OCI-M1 (cell line): ENCODE measurements around the gene AP1AR.
"Not testable (repeated sequence)": the region's sequence is repeated elsewhere in the genome, so short reads cannot be mapped to it uniquely, and the experiment has no call there.

Experiments used
- DNase-seq: peaks from one replicate; lab custom pipeline; 2025; lab: John Stamatoyannopoulos, UW

AP1AR gene

GRCh38 chr4:112231779-112232713 lies at the start of gene AP1AR:
AP1AR (plus strand) TSS chr4:112231787; CDS start chr4:112232092, 305 bp downstream.
- peak; percentile 88 for DNase-seq

GRCh38 chr4:112182604-112183003 lies 49.0 kb upstream of the AP1AR start:
- no peak for DNase-seq

GRCh38 chr4:112183252-112183651 lies 48.3 kb upstream of the AP1AR start:
- DNase-seq: peak; percentile 31

- no peak for DNase-seq
Measured at GRCh38 chr4:112184438-112184837, 47.1 kb upstream of the AP1AR start.

GRCh38 chr4:112185334-112185733 lies 46.3 kb upstream of the AP1AR start:
- no peak for DNase-seq

GRCh38 chr4:112185740-112186670 lies 45.6 kb upstream of the AP1AR start:
- no peak for DNase-seq

- DNase-seq: peak; percentile 26
Measured at GRCh38 chr4:112189754-112190153, 41.8 kb upstream of the AP1AR start.

- DNase-seq: no peak
Measured at GRCh38 chr4:112190684-112191083, 40.9 kb upstream of the AP1AR start.

- no peak for DNase-seq
Measured at GRCh38 chr4:112196461-112196860, 35.1 kb upstream of the AP1AR start.

- DNase-seq: no peak
Measured at GRCh38 chr4:112199041-112199440, 32.5 kb upstream of the AP1AR start.

GRCh38 chr4:112201915-112202505 lies 29.6 kb upstream of the AP1AR start:
- DNase-seq: no peak

- no peak for DNase-seq
Measured at GRCh38 chr4:112203593-112203992, 28.0 kb upstream of the AP1AR start.

GRCh38 chr4:112206431-112206830 lies 25.2 kb upstream of the AP1AR start:
- DNase-seq: no peak

GRCh38 chr4:112208137-112209095 lies 23.2 kb upstream of the AP1AR start:
- DNase-seq: not testable (repeated sequence)

- no peak for DNase-seq
Measured at GRCh38 chr4:112210777-112211176, 20.8 kb upstream of the AP1AR start.

GRCh38 chr4:112213091-112213490 lies 18.5 kb upstream of the AP1AR start:
- no peak for DNase-seq

- DNase-seq: no peak
Measured at GRCh38 chr4:112213856-112214255, 17.7 kb upstream of the AP1AR start.

- DNase-seq: peak; percentile 74
Measured at GRCh38 chr4:112214390-112215264, 17.0 kb upstream of the AP1AR start.

GRCh38 chr4:112219826-112220366 lies 11.7 kb upstream of the AP1AR start:
- DNase-seq: no peak
